Ascending aorta (tissue), 2 donors: ENCODE data around the gene DIDO1. TPM values are rescaled to one million over a fixed set of nuclear protein-coding genes. Genes with fewer than 3 reads are reported as not detected.

Experiments
- DNase-seq, 2 donors: peaks; one replicate each; pipeline ENCODE4 v3.0.0-alpha.2; 2019; ENCODE audit warnings: low spot score in 2 of 2
- H3K27ac ChIP-seq, 2 donors: fragments of 200-600 bp; sonication (generic); one replicate each; pipeline ENCODE4 v1.5.1; 2016 to 2017; ENCODE audit warnings: mild to moderate bottlenecking in 1 of 2
- H3K27me3 ChIP-seq: fragments of 200-600 bp; sonication (generic); one replicate; pipeline ENCODE4 v1.5.1; 2017
- H3K36me3 ChIP-seq, 2 donors: fragments of 200-600 bp; sonication (generic); one replicate each; pipeline ENCODE4 v1.5.1; 2016
- H3K4me1 ChIP-seq, 2 donors: fragments of 200-600 bp; sonication (generic); one replicate each; pipeline ENCODE4 v1.5.1; 2016 to 2017; ENCODE audit warnings: mild to moderate bottlenecking in 1 of 2
- H3K4me3 ChIP-seq, 2 donors: fragments of 200-600 bp; sonication (generic); one replicate each; pipeline ENCODE4 v1.5.1; 2016 to 2017; ENCODE audit warnings: mild to moderate bottlenecking in 1 of 2
- H3K9me3 ChIP-seq, 2 donors: fragments of 200-600 bp; sonication (generic); one replicate each; pipeline ENCODE4 v1.5.1; 2016
- CTCF ChIP-seq, 3 experiments: fragments of 200-600 bp in 2 of 3; fragments of 450-650 bp in 1 of 3; sonication (generic) in 2 of 3; IDR thresholded peaks; one replicate each; pipeline ENCODE4 v1.5.1; 2016 to 2019; ENCODE audit warnings: antibody characterized with exemption in 3 of 3, mild to moderate bottlenecking in 1 of 3, moderate library complexity in 1 of 3
- intact Hi-C: fragments of 100-400 bp; cut with DNase I; formaldehyde crosslinking; loops from one replicate; pipeline ENCODE4 v1.15.1; 2023
- total RNA-seq: library from RNA; depleted of rRNA; stranded (reverse); fragments of >200 nt; gene quantifications from one replicate; pipeline ENCODE4 v1.1.0, GENCODE V29; 2016

DIDO1 gene
- total RNA-seq, 1 donor from 2014 or later = 42.4 TPM

GRCh38 chr20:62889411-62889810 is 36.9 kb downstream of the DIDO1 start:
- H3K36me3 ChIP-seq = peaks cover 72 to 75% of the 10 kb centered on the region in 2 donors
- intact Hi-C loops = no loop called here
- H3K4me3 ChIP-seq = no peak overlapping the region
- no peaks in the 10 kb centered on the region for H3K4me1 ChIP-seq
- H3K9me3 ChIP-seq = no peaks in the 10 kb centered on the region
- no peak for TF ChIP-seq CTCF (IDR thresholded peaks at IDR 0.05)
- no peaks in the 10 kb centered on the region for H3K27me3 ChIP-seq
- DNase-seq = no peak
- H3K27ac ChIP-seq = no peak overlapping the region

DNA sequence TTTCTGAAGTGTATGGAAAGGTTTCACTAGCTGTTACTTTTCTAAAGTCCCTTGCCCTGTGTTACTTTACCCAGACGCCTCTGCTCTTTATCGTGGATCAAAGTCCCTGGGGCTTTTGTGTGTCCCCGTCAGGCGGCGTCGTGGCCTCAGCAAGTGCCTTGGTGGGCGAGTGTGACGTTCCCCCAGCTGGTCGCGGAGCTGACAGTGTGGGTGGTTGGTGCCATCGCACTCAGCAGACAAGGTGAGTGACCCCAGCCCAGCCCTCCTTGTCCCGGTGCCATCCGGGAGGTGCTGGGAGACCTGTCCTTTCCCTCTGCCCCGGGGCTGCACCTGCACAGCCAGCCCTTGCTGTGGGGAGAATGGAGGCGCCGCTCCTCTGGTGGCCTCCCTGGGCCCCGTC is 37.4 kb downstream of the DIDO1 start:
- H3K36me3 ChIP-seq = peaks cover 66 to 70% of the 10 kb centered on the region in 2 donors
- TF ChIP-seq CTCF (IDR thresholded peaks at IDR 0.05) = no peak
- H3K4me3 ChIP-seq = no peak overlapping the region
- no peak for DNase-seq
- H3K27ac ChIP-seq = no peak overlapping the region
- no peaks in the 10 kb centered on the region for H3K27me3 ChIP-seq
- intact Hi-C loops = no loop called here
- no peaks in the 10 kb centered on the region for H3K4me1 ChIP-seq
- H3K9me3 ChIP-seq = no peaks in the 10 kb centered on the region

DNA sequence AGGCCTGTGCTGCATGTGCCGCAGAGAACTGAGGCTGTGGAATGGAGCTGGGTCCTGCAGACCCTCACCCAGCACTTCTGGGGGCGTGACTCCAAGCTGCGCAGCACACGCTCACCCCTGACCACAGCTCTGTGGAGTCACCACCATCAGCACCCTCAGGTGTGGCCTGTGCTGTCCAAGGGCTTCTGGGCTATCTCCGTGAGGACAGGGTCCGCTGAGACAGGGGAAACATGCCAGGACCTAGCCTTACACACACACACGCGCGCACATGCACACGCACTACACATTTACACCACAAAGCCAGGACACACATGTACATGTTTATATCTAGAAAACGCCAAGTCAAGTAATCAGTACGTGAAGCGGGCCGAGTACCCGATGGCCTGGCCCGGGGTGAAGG is 37.9 kb downstream of the DIDO1 start:
- peaks cover 62 to 65% of the 10 kb centered on the region in 2 donors for H3K36me3 ChIP-seq
- H3K4me3 ChIP-seq = no peak overlapping the region
- no peak for TF ChIP-seq CTCF (IDR thresholded peaks at IDR 0.05)
- intact Hi-C loops = no loop called here
- no peaks in the 10 kb centered on the region for H3K4me1 ChIP-seq
- H3K9me3 ChIP-seq = no peaks in the 10 kb centered on the region
- H3K27ac ChIP-seq = no peak overlapping the region
- no peak for DNase-seq
- no peaks in the 10 kb centered on the region for H3K27me3 ChIP-seq

DNA sequence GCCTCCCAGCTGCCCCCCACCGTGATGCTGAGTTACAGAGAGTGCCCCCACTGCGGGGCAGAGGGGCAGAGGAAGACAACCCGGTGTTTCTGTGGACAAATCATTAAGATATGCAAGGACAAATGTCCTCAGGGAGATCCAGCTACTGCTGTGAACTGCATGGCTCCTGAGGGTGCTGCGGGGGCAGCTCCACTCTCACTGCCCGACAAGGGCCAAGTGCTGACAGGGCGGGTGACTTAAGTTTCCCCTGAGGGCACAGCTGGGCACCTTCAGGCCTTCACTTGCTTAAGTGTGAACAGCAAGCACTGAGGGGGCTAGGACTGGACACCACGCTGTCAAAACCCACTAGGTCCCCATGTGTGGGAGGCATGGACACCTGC is 38.5 kb downstream of the DIDO1 start:
- Histone ChIP-seq H3K27ac (no peak overlapping the region), H3K27me3 (no peaks in the 10 kb centered on the region), H3K4me1 (no peaks in the 10 kb centered on the region), H3K9me3 (no peaks in the 10 kb centered on the region), H3K4me3 (no peak overlapping the region), H3K36me3 (peaks cover 57 to 59% of the 10 kb centered on the region in 2 donors)
- TF ChIP-seq CTCF (IDR thresholded peaks at IDR 0.05) = no peak
- no peak for DNase-seq
- intact Hi-C loops = no loop called here

DNA sequence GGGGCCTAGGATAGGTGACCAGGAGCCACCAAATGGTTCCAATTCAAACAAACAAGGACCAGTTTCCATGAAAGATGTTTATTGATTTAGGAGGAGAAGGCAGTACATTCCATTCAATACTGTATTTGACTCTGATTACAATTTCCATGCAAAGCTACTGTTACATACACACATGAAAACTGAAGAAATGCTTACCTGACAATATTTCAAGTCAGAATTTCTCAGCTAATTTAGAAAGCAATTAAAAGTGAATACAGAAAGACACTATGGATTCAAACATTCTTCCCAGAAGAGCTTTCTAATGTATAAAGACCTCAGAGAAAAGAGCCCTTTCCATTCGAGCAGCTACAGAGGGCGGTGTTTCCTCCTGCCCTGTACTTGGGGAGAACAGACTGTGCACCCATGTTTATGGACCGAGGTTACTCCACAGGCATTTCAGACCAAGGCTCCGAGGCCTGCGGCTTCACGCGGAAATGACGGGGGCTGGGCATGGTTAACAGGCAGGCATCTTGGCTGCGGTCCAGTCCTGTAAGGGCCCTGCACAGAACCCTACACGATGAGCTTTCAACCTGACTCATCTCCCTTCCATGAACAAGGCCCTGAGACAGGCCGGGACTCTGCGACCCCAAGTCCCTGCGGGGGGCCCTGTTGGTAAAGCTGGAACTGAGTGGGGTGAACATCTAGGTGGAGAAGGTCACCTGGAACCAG is 39.0 kb downstream of the DIDO1 start:
- Histone ChIP-seq H3K4me3 (no peak overlapping the region), H3K27me3 (no peaks in the 10 kb centered on the region), H3K4me1 (no peaks in the 10 kb centered on the region), H3K36me3 (peaks cover 51 to 54% of the 10 kb centered on the region in 2 donors), H3K9me3 (no peaks in the 10 kb centered on the region), H3K27ac (no peak overlapping the region)
- TF ChIP-seq CTCF (IDR thresholded peaks at IDR 0.05) = no peak
- DNase-seq = no peak
- intact Hi-C loops = no loop called here

GRCh38 chr20:62886709-62887058 is 39.6 kb downstream of the DIDO1 start:
- H3K36me3 ChIP-seq = peaks cover 50 to 53% of the 10 kb centered on the region in 2 donors
- DNase-seq = no peak
- no peak overlapping the region for H3K4me3 ChIP-seq
- H3K9me3 ChIP-seq = no peaks in the 10 kb centered on the region
- intact Hi-C loops = no loop called here
- no peaks in the 10 kb centered on the region for H3K4me1 ChIP-seq
- no peak overlapping the region for H3K27ac ChIP-seq
- no peak for TF ChIP-seq CTCF (IDR thresholded peaks at IDR 0.05)
- H3K27me3 ChIP-seq = no peaks in the 10 kb centered on the region
